Measurements from ENCODE around the gene TMEM88. TPM values are rescaled to one million over a fixed set of nuclear protein-coding genes. Genes with fewer than 3 reads are reported as not detected.

The TMEM88 gene
- total and polyA plus RNA-seq, 3 donors from 2014 or later: 4.6 to 7.4 (median 6.8) TPM

DNA sequence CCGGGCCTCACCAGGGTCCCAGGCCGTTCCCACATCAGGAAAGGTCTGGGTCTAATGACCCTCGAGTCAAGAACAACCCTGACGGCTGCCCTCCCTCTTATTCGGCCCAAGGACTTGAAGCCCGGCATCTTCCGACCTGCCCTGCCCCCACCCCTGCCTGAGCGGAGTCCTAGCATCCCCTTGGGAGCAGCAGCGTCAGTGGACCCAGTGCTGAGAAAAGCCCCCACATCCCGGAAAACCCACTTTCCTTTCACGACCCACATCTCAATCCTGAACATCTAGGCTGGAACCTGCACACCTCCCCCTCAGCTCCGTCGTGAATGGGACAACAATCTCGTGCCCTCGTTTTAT is 769 bp downstream of the TMEM88 start:
- Histone ChIP-seq H3K4me1 (peaks cover 26% of the 10 kb centered on the region), H3K36me3 (ENCODE audit: low read depth, missing control alignments) (no peaks in the 10 kb centered on the region), H3K27me3 (no peaks in the 10 kb centered on the region), H3K27ac (peak overlapping the region; percentile 84 to 98), H3K9me3 (no peaks in the 10 kb centered on the region), H3K4me3 (peak overlapping the region in 1 of 2 donors; percentile 66)
- DNase-seq: no peak
- 26 to 30% methylated on average over 11 to 15 of the region's 15 CpGs for WGBS, 2 donors
- intact Hi-C loops (cut with DNase I; ENCODE audit: low total_unique reads): no loop called here
- TF ChIP-seq POLR2A (IDR thresholded peaks at IDR 0.05): no peak
- TF ChIP-seq, protein P1, sequence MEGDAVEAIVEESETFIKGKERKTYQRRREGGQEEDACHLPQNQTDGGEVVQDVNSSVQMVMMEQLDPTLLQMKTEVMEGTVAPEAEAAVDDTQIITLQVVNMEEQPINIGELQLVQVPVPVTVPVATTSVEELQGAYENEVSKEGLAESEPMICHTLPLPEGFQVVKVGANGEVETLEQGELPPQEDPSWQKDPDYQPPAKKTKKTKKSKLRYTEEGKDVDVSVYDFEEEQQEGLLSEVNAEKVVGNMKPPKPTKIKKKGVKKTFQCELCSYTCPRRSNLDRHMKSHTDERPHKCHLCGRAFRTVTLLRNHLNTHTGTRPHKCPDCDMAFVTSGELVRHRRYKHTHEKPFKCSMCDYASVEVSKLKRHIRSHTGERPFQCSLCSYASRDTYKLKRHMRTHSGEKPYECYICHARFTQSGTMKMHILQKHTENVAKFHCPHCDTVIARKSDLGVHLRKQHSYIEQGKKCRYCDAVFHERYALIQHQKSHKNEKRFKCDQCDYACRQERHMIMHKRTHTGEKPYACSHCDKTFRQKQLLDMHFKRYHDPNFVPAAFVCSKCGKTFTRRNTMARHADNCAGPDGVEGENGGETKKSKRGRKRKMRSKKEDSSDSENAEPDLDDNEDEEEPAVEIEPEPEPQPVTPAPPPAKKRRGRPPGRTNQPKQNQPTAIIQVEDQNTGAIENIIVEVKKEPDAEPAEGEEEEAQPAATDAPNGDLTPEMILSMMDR (IDR thresholded peaks at IDR 0.05): no peak

DNA sequence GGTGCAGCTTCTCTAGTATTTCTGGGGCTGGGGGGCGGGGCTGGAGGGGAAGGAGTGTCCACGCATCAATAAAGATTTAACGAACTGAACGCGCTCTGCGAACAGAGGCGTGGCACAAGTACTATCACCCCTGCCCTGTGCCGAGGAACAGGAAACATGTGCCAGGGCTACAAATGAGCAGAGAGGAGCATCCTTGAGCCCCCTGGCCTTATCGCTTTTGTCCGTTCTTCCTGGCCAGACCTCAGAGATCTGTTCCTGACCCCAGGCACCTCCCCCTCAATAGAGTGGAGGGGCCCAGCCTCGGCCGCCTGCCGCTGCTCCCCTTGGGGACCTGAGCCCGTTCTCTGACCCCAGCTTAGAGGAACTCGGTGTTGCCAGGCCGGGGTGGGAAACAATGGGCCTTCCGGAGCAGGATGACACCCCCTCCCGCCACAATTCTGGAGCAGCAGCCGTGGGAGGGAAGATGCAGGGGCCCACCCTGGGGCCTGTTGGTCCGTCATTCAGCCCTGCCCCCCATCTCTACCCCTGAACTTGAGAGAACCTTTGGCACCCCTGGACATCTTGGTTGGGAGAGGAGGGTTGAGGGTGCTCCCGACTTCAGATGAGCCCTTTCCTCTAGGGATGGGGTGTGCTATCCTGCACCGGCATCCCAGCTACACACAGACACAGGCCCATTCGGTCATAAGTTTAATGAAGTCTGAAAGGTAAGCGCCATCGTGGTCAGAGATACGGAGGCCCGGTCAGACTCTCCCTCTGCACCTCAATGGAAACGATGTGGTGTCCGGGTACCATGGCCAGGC is 1.3 kb downstream of the TMEM88 start:
- Histone ChIP-seq H3K9me3 (no peaks in the 10 kb centered on the region), H3K27me3 (no peaks in the 10 kb centered on the region), H3K4me3 (peak overlapping the region; percentile 66 to 68), H3K36me3 (ENCODE audit: low read depth, missing control alignments) (no peaks in the 10 kb centered on the region), H3K4me1 (peaks cover 26% of the 10 kb centered on the region), H3K27ac (peak overlapping the region; percentile 84 to 98)
- DNase-seq: peak; percentile 50
- WGBS, 2 donors: 0 to 7% methylated on average over 5 to 29 of the region's 29 CpGs
- intact Hi-C loops (cut with DNase I; ENCODE audit: low total_unique reads): no loop called here
- TF ChIP-seq POLR2A (IDR thresholded peaks at IDR 0.05): no peak
- TF ChIP-seq, protein P1 (IDR thresholded peaks at IDR 0.05): no peak

DNA sequence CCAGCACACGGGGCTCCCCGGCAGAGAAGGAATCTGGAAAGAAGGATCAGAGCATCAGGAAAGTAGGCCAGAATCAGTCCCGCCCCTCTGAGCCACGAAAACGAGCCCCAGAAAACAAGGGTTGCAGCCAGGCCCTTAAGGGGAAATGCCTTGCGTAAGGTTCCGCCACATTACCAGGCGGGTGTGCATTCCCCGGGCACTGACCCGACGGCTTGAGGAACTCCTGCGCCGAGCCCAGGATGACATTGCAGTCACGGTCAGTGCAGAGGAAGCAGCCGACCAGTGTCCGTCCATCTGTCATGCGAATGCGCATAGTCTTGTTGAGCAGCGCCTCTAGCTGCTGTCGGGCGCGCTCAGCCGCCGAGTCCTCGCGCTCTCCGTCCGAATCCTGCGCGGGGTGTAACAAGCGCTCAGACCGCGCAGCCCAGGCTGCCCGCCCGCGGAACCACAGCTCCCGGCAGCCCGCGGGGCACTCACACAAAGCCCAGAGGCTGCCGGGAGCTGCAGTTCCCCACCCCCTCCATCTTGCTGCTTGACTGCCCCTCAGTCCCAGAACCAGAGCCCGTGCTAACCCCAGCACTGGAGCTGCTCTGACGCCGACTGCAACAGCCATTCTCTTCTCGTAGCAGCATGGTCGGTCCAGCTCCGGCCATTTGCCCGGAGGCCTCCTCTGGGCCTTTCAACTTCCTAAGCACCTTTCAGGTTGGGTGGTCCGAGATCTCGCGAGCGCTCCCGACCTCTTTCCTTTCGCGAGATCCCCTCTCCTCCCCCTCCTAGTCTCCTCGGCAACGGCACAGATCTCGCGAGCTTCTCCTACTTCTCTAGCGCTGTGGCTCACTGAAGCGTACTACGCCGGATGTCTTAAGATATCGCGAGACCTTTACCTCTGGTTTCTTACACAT is 2.2 kb downstream of the TMEM88 start, which contains the start of gene NAA38:
NAA38 (minus strand) TSS at position 749 of the 902 bp plus-strand sequence; CDS start at position 653, 96 bp downstream.
- TF ChIP-seq, protein P1 (IDR thresholded peaks at IDR 0.05): peak; percentile 26 to 53 (median 27)
- no peak for TF ChIP-seq POLR2A (IDR thresholded peaks at IDR 0.05)
- 0% methylated on average over 24 to 62 of the region's 64 CpGs for WGBS, 2 donors
- intact Hi-C loops (cut with DNase I; ENCODE audit: low total_unique reads): no loop called here

DNA sequence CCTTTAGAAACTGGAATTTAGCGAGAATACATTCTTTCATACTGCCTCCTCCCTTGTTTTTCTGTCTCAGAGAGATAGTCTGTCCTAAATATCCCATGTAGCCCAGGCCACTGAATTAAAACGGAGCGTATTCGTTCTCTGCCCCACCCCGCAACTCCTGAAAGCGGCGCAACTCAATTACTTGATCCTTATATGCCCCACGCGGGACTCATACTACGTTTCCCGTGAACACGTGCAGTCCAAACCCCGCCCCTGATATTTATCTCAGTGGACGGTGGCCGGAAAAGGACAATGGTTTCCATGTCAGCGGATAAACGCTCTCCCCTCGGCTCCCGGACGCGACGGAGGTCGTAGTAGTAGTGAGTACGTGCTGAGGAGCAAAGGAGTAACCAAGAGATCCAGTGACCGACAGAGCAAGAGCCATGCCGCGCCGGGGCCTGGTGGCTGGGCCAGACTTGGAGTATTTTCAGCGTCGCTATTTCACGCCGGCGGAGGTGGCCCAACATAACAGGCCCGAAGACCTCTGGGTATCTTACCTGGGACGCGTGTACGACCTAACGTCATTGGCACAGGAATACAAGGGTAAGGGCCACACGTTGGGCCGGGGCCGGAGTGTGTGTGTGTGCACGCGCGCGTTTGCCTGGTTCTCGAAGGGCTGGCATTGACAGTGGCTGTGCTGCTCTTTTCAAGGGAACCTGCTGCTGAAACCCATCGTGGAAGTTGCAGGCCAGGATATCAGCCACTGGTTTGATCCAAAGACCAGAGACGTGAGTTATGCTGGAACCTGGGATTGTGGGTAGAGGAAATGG is 3.1 kb downstream of the TMEM88 start, which contains the start of gene CYB5D1:
CYB5D1 (plus strand) TSS at position 291 of the 809 bp plus-strand sequence; CDS start at position 423, 132 bp downstream.
- peaks cover 21% of the 10 kb centered on the region for H3K4me1 ChIP-seq
- intact Hi-C loops (cut with DNase I; ENCODE audit: low total_unique reads): no loop called here

More for the DNA sequence above, 2.2 kb downstream of the TMEM88 start, which contains the start of gene NAA38:
- H3K27ac ChIP-seq: peak within 1 kb of the TSS; percentile 84 to 98
- peak; percentile 99 for DNase-seq
- peaks cover 22% of the 10 kb centered on the region for H3K4me1 ChIP-seq
- H3K27me3 ChIP-seq: no peaks in the 10 kb centered on the region
- H3K9me3 ChIP-seq: no peaks in the 10 kb centered on the region
- no peaks in the 10 kb centered on the region for H3K36me3 ChIP-seq (ENCODE audit: low read depth, missing control alignments)
- peak within 1 kb of the TSS; percentile 66 to 68 for H3K4me3 ChIP-seq

More for the DNA sequence above, 3.1 kb downstream of the TMEM88 start, which contains the start of gene CYB5D1:
- H3K4me3 ChIP-seq: peak within 1 kb of the TSS; percentile 66 to 68
- TF ChIP-seq, protein P1 (IDR thresholded peaks at IDR 0.05): no peak
- TF ChIP-seq POLR2A (IDR thresholded peaks at IDR 0.05): no peak
- DNase-seq: peak; percentile 97
- no peaks in the 10 kb centered on the region for H3K27me3 ChIP-seq
- 3 to 5% methylated on average over 31 to 48 of the region's 48 CpGs for WGBS, 2 donors
- H3K36me3 ChIP-seq (ENCODE audit: low read depth, missing control alignments): no peaks in the 10 kb centered on the region
- H3K27ac ChIP-seq: peak within 1 kb of the TSS; percentile 84 to 98
- no peaks in the 10 kb centered on the region for H3K9me3 ChIP-seq

Data from testis (tissue), 3 donors.